HL-60 (cell line): ENCODE results near the gene SHROOM3.

Experiments
- GABPA ChIP-seq: IDR thresholded peaks from 2 replicates; pipeline ENCODE4 v1.6.1; 2012; ENCODE audit warnings: low read depth
- POLR2AphosphoS5 ChIP-seq: IDR thresholded peaks from 2 replicates; pipeline ENCODE4 v1.6.1; 2012; ENCODE audit warnings: low read depth
- TF ChIP-seq, protein P1 (sequence below): IDR thresholded peaks from one replicate; pipeline ENCODE4 v1.5.1; 2011; ENCODE audit warnings: low read length, control low read depth, inconsistent platforms; ENCODE audit not compliant: insufficient read depth

GRCh38 chr4:76401654-76402053 is 33.4 kb upstream of the SHROOM3 start:
- TF ChIP-seq, protein P1, sequence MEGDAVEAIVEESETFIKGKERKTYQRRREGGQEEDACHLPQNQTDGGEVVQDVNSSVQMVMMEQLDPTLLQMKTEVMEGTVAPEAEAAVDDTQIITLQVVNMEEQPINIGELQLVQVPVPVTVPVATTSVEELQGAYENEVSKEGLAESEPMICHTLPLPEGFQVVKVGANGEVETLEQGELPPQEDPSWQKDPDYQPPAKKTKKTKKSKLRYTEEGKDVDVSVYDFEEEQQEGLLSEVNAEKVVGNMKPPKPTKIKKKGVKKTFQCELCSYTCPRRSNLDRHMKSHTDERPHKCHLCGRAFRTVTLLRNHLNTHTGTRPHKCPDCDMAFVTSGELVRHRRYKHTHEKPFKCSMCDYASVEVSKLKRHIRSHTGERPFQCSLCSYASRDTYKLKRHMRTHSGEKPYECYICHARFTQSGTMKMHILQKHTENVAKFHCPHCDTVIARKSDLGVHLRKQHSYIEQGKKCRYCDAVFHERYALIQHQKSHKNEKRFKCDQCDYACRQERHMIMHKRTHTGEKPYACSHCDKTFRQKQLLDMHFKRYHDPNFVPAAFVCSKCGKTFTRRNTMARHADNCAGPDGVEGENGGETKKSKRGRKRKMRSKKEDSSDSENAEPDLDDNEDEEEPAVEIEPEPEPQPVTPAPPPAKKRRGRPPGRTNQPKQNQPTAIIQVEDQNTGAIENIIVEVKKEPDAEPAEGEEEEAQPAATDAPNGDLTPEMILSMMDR = no peak
- TF ChIP-seq GABPA = no peak
- TF ChIP-seq POLR2AphosphoS5 = no peak
